IPS DF 19.7 (cell line): Measurements from ENCODE around the gene ZKSCAN3.
"Not testable (repeated sequence)": the region's sequence is repeated elsewhere in the genome, so short reads cannot be mapped to it uniquely, and the experiment has no call there.

ENCODE experiments used
- DNase-seq: peaks from one replicate; pipeline ENCODE4 v3.0.0-alpha.2; 2013; ENCODE audit warnings: low read depth, low spot score

Gene ZKSCAN3

GRCh38 chr6:28373925-28374324, 24.2 kb downstream of the ZKSCAN3 start:
- no peak for DNase-seq

- no peak for DNase-seq
These were observed 28.1 kb downstream of the ZKSCAN3 start for GRCh38 chr6:28377879-28378278.

- DNase-seq = no peak
These were observed 28.9 kb downstream of the ZKSCAN3 start for GRCh38 chr6:28378644-28379043.

- no peak for DNase-seq
These were observed 30.6 kb downstream of the ZKSCAN3 start for GRCh38 chr6:28380381-28380780.

GRCh38 chr6:28383235-28384142, 33.7 kb downstream of the ZKSCAN3 start:
- DNase-seq = peak; percentile 82

- no peak for DNase-seq
These were observed 34.4 kb downstream of the ZKSCAN3 start for GRCh38 chr6:28384143-28384533.

GRCh38 chr6:28390688-28391087, 40.9 kb downstream of the ZKSCAN3 start:
- DNase-seq = no peak

GRCh38 chr6:28393912-28394662, 44.3 kb downstream of the ZKSCAN3 start:
- DNase-seq = no peak

GRCh38 chr6:28395918-28396317, 46.2 kb downstream of the ZKSCAN3 start:
- no peak for DNase-seq

GRCh38 chr6:28399350-28400121, 49.8 kb downstream of the ZKSCAN3 start, which contains the start of gene ZSCAN12:
Gene ZSCAN12, minus strand, starts transcription at chr6:28399747. Its CDS starts 1,342 bp downstream, at chr6:28398405.
- DNase-seq = peak; percentile 72

GRCh38 chr6:28400122-28400451, 50.3 kb downstream of the ZKSCAN3 start:
- DNase-seq = no peak

- no peak for DNase-seq
These were observed 51.4 kb downstream of the ZKSCAN3 start for GRCh38 chr6:28401172-28401571.

GRCh38 chr6:28402197-28402596, 52.5 kb downstream of the ZKSCAN3 start:
- DNase-seq = no peak

- DNase-seq = not testable (repeated sequence)
These were observed 54.2 kb downstream of the ZKSCAN3 start for GRCh38 chr6:28403923-28404322.

GRCh38 chr6:28407401-28407800, 57.7 kb downstream of the ZKSCAN3 start:
- no peak for DNase-seq

GRCh38 chr6:28408076-28408802, 58.5 kb downstream of the ZKSCAN3 start:
- no peak for DNase-seq

- no peak for DNase-seq
These were observed 61.0 kb downstream of the ZKSCAN3 start for GRCh38 chr6:28410767-28411166.

- no peak for DNase-seq
These were observed 63.9 kb downstream of the ZKSCAN3 start for GRCh38 chr6:28413681-28414080.
